ENCODE measurements around the gene PTPN18. TPM values are rescaled to one million over a fixed set of nuclear protein-coding genes. Genes with fewer than 3 reads are reported as not detected.

PTPN18 gene, protein sequence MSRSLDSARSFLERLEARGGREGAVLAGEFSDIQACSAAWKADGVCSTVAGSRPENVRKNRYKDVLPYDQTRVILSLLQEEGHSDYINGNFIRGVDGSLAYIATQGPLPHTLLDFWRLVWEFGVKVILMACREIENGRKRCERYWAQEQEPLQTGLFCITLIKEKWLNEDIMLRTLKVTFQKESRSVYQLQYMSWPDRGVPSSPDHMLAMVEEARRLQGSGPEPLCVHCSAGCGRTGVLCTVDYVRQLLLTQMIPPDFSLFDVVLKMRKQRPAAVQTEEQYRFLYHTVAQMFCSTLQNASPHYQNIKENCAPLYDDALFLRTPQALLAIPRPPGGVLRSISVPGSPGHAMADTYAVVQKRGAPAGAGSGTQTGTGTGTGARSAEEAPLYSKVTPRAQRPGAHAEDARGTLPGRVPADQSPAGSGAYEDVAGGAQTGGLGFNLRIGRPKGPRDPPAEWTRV
- total RNA-seq = 10 to 100 TPM; 79.2 to 93.3 TPM

DNA sequence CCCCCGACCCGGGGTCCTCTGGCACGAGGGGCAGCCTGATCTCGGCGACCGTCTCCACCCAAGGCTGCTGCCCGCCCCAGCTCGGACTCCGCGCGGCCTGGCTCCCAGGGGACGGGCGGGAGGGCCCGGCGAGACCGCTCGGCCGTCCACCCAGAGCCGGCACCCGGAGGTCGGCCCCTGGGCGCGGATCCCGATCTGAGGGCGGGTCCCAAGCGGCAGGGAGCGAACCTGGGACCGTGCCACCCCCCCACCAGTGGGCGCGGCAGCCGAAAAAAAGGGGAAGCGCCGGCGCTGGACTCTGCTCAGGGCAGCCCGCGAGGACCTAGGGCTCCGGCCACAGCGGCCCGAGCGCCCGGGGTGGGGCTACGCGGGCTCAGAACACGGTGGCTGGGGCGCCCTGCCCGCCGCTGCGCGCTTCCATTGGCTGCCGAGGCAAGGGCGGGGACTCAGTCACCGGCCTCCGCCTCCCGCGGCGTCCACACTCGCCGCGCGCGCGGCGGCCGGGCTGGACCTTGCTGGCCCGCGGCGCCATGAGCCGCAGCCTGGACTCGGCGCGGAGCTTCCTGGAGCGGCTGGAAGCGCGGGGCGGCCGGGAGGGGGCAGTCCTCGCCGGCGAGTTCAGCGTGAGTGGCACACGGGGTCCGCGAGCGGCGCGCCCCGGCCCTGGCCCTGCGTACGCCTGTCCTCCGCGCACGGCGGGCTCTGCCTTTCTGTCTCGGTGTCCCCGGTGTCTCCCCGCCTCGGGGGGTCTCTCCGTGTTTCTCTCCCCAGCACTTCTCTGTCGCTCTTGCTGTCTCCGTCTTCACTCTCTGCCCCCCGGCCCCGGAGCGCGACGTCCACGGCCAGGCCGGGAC lies at the start of gene PTPN18:
TSS of gene PTPN18 (plus strand) at position 479 of the 854 bp plus-strand sequence. CDS start at position 531, 52 bp downstream.
- no peaks in the 10 kb centered on the region for H3K27me3 ChIP-seq (replicated peaks; ENCODE audit: insufficient read depth)
- peak within 1 kb of the TSS; percentile 56 to 74 for H3K27ac ChIP-seq
- no peaks in the 10 kb centered on the region for H3K36me3 ChIP-seq
- TF ChIP-seq, protein P1, sequence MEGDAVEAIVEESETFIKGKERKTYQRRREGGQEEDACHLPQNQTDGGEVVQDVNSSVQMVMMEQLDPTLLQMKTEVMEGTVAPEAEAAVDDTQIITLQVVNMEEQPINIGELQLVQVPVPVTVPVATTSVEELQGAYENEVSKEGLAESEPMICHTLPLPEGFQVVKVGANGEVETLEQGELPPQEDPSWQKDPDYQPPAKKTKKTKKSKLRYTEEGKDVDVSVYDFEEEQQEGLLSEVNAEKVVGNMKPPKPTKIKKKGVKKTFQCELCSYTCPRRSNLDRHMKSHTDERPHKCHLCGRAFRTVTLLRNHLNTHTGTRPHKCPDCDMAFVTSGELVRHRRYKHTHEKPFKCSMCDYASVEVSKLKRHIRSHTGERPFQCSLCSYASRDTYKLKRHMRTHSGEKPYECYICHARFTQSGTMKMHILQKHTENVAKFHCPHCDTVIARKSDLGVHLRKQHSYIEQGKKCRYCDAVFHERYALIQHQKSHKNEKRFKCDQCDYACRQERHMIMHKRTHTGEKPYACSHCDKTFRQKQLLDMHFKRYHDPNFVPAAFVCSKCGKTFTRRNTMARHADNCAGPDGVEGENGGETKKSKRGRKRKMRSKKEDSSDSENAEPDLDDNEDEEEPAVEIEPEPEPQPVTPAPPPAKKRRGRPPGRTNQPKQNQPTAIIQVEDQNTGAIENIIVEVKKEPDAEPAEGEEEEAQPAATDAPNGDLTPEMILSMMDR (IDR thresholded peaks at IDR 0.05) = peak; percentile 52
- peaks cover 5 to 21% of the 10 kb centered on the region in 2 donors for H3K4me1 ChIP-seq (ENCODE audit: control insufficient read depth in 1 of 2, low read depth in 2 of 2)
- peak; percentile 78 for ATAC-seq (ENCODE audit: insufficient number of reproducible peaks, low FRiP score, low read depth)
- no peaks in the 10 kb centered on the region for H3K9me3 ChIP-seq
- H3K4me3 ChIP-seq = peak within 1 kb of the TSS; percentile 94
- DNase-seq (ENCODE audit: low spot score) = peak; percentile 49

DNA sequence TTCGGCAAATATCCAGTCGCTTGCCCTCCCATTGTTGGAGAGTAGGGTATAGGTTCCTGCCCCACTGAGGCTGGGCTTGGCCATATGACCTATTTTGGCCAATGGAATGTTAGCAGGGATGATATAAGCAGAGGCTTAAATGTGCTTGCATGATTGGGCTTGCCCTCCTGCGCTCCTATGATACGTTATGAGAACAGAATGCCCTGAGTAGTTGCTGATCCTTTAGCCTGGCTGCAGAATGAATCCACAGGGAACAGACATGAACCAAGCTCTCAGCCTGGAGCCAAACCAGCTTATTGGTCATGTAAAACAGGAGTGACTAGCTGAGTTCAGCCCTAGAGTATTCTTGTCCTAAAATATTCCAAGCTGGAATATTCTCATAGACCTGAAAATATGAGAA lies 48.0 kb upstream of the PTPN18 start:
- Histone ChIP-seq H3K4me1 (ENCODE audit: control insufficient read depth in 1 of 2, low read depth in 2 of 2) (no peaks in the 10 kb centered on the region), H3K27me3 (replicated peaks; ENCODE audit: insufficient read depth) (no peaks in the 10 kb centered on the region), H3K4me3 (no peak overlapping the region), H3K27ac (no peak overlapping the region), H3K36me3 (no peaks in the 10 kb centered on the region), H3K9me3 (no peaks in the 10 kb centered on the region)
- TF ChIP-seq, protein P1 (IDR thresholded peaks at IDR 0.05) = no peak
- ATAC-seq (ENCODE audit: insufficient number of reproducible peaks, low FRiP score, low read depth) = no peak
- no peak for DNase-seq (ENCODE audit: low spot score)

DNA sequence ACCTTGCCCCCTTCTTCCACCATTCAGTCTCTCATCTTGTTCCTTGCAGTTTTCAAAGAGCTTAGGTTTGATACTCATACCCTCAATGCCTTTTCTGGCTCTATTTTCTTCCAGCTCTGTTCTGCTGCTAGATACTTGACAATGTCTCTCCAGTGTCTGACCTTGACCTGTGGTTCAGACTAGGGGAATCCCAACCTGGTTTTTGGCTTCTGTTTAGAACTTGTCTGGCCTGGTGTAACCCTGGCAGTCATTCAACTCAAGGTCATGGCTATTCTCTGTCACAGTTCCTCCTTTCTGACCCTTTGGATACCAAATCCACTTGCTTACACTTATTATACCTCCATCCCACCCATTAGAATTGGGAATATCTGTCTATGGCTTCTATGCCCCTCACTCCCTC lies 45.0 kb upstream of the PTPN18 start:
- H3K27ac ChIP-seq = no peak overlapping the region
- DNase-seq (ENCODE audit: low spot score) (no peak), ATAC-seq (ENCODE audit: insufficient number of reproducible peaks, low FRiP score, low read depth) (no peak)
- H3K27me3 ChIP-seq (replicated peaks; ENCODE audit: insufficient read depth) = no peaks in the 10 kb centered on the region
- H3K36me3 ChIP-seq = no peaks in the 10 kb centered on the region
- no peak overlapping the region for H3K4me3 ChIP-seq
- H3K9me3 ChIP-seq = no peaks in the 10 kb centered on the region
- TF ChIP-seq, protein P1 (IDR thresholded peaks at IDR 0.05) = no peak
- H3K4me1 ChIP-seq (ENCODE audit: control insufficient read depth in 1 of 2, low read depth in 2 of 2) = no peaks in the 10 kb centered on the region

DNA sequence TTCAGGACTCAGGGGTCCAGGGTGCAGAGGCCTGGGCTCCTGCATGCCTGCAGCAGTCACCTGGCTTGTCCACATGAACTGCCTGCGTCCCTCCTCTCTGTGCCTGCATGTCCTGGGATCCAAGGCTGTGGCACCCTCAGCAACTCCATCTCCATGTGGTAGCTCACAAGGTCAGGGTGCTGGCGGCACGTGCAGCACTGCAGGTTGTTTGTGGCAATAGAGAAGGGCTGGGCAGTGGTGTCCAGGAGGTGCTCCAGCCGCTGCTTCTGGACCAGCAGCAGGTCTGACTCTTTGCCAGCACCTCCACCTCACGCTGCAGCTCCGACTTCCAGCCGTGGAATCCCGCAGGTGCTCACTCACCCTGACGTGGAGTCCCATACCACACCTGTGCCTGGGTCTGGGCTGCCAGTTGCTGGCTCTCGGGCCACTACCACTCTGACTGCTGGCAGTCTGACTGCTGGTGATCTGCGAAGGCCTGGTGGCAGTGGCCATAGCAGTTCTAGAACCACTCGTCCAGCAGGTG lies 42.0 kb upstream of the PTPN18 start:
- no peaks in the 10 kb centered on the region for H3K27me3 ChIP-seq (replicated peaks; ENCODE audit: insufficient read depth)
- TF ChIP-seq, protein P1 (IDR thresholded peaks at IDR 0.05) = no peak
- ATAC-seq (ENCODE audit: insufficient number of reproducible peaks, low FRiP score, low read depth) (no peak), DNase-seq (ENCODE audit: low spot score) (no peak)
- no peaks in the 10 kb centered on the region for H3K4me1 ChIP-seq (ENCODE audit: control insufficient read depth in 1 of 2, low read depth in 2 of 2)
- no peak overlapping the region for H3K27ac ChIP-seq
- H3K9me3 ChIP-seq = no peaks in the 10 kb centered on the region
- no peak overlapping the region for H3K4me3 ChIP-seq
- no peaks in the 10 kb centered on the region for H3K36me3 ChIP-seq

DNA sequence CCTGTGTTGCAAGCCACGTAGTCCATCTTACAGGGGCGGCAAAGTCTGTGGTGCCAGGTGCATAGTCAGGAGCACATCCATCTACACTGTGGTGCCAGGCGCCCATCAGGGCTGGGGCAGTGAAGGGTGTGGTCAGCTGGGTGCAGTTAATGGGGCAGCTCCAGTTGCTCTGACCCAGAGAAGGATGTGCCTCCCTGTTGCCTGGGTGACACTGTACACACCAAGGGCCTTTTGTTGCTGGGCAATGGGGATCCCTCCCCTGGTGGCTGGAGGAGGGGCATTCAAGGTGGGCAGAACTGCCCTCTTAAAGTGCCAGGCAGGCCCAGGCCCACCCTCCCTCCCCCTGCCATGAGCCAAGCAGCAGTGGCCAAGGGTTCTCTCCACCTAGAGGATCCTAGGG lies 41.5 kb upstream of the PTPN18 start:
- no peak for ATAC-seq (ENCODE audit: insufficient number of reproducible peaks, low FRiP score, low read depth)

More for the DNA sequence above, 41.5 kb upstream of the PTPN18 start:
- Histone ChIP-seq H3K4me1 (ENCODE audit: control insufficient read depth in 1 of 2, low read depth in 2 of 2) (no peaks in the 10 kb centered on the region), H3K27ac (no peak overlapping the region), H3K27me3 (replicated peaks; ENCODE audit: insufficient read depth) (no peaks in the 10 kb centered on the region), H3K4me3 (no peak overlapping the region), H3K9me3 (no peaks in the 10 kb centered on the region), H3K36me3 (no peaks in the 10 kb centered on the region)
- TF ChIP-seq, protein P1 (IDR thresholded peaks at IDR 0.05) = no peak
- no peak for DNase-seq (ENCODE audit: low spot score)
